Iris pigment epithelial cell (primary cell): ENCODE data around the gene PGF.

Experiments used
- DNase-seq: peaks from one replicate; pipeline ENCODE4 v3.0.0-alpha.2; 2011; ENCODE audit warnings: low read depth

The PGF gene

DNA sequence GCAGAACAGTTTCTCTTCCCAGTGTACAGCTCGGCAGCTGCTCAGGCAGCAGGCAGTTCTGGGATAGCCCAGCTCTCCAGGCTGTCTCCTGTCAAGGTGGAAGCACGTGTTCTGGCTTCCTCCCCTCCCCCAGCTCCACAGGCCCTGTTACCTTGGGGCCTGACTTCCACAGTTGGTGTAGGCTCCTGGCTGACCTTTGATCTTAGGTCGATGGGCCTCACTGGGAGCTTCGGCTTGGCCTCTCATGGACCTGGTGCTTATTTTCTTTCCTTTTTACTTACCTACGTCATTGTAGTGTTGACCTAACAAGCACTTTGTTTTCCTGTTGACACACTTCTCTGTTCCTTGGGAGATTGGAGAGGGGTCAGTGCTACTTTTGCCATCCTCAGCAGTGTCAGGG, 56.7 kb downstream of the PGF start:
- no peak for DNase-seq

- no peak for DNase-seq
Measured at GRCh38 chr14:74898083-74898482, 57.3 kb downstream of the PGF start.

DNA sequence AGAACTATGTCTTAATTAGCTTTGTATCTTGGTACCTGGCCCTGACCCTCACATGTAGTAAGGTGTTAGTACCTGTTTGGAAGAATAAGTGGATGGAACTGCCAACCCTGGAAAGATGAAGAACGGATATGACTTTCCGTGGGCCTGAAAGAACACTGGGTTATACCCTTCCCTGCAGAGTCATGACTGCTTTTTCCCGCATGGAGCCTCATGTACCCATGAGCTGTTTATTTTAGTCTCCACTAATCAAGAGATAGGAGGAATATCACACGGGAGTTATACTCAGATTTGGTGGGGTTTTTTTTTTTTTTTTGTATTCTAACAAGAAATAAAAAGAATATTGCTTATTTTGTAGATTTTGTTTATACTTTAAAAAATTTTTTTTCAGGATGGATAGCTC, 57.8 kb downstream of the PGF start:
- DNase-seq: no peak

DNA sequence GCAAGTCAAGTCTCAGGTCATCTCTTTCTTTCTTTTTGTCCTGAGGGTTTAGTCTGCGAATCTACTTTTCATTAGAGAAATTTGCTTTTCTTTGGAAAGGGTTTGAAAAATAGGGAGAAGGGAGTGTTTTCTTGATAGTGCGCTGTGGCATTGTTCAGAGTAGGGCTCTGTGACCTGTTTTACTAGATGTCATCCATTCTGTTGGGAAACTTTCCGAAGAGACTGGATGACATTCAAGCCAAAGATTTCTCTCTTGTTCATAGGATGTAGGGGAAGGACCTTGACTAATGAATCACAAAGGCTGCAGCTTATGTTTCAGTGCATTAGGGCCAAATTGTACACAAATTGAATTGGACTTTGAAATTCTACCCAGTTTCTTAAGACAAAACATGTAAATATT, 59.0 kb downstream of the PGF start:
- no peak for DNase-seq

DNA sequence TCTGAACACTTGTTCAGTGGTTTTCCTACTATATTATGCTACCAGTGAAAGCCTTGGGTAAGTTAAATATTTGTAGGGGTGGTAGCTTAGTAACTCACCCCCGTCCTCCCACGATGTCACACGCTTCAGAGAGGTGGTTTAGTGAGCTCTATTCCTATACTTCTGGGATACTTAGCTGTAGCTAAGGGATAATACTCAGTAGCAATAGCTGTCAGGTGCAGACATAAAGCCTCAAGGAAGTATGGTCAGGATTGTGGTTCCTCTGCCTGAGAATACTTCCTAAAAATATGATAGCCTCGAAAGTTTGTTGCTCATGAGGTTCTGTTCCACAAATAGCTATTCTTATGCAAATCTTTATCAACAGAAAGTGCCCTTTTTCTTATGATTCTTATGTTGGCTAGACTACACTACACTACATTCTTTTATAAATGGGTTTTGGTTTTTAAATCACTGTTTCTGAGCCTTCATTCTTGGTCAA, 61.7 kb downstream of the PGF start:
- no peak for DNase-seq

DNA sequence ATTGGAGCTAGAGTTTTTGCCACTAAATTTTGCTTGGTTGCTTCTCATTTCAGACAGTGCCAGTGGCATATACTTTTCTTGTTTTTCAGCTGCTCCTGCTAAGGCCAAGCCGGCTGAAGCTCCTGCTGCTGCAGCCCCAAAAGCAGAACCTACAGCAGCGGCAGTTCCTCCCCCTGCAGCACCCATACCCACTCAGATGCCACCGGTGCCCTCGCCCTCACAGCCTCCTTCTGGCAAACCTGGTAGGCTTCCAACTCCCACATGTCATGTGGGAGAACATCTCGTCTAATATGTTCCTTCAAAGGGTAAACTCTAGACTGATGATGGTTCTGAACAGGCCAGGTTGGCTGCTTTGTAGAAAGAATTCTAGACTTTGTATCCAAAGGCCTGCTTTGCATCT, 62.7 kb downstream of the PGF start:
- DNase-seq: no peak

DNA sequence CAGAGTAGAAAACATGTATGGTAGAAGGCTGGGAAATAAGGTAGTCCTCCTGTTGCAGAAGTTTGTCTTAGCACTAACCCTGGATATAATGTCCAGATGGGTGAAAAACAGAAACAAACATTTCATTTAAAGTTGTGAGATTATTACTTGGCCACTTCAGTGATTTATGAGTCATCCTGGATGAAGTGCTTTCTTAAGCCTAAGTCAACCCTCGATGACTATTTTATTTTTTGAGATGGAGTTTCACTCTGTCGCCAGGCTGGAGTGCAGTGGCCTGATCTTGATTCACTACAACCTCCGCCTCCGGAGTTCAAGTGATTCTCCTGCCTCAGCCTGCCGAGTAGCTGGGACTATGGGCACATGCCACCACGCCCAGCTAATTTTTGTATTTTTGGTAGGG, 63.5 kb downstream of the PGF start:
- peak; percentile 79 for DNase-seq
